Urinary bladder (tissue), 4 donors: ENCODE data around the gene RPTOR. TPM values are rescaled to one million over a fixed set of nuclear protein-coding genes. Genes with fewer than 3 reads are reported as not detected.
A peak's percentile ranks its signal among the peaks of the same experiment; 100 is the strongest.

ENCODE experiments used
- DNase-seq: peaks from one replicate; pipeline ENCODE4 v3.0.0-alpha.2; 2015; ENCODE audit errors: extremely low spot score
- H3K27ac ChIP-seq: one replicate; pipeline ENCODE4 v1.5.1; 2013; ENCODE audit warnings: low read depth, mild to moderate bottlenecking, moderate library complexity
- H3K36me3 ChIP-seq: one replicate; pipeline ENCODE4 v1.6.1; 2013; ENCODE audit warnings: mild to moderate bottlenecking, moderate library complexity; ENCODE audit not compliant: insufficient read depth
- H3K4me1 ChIP-seq: one replicate; pipeline ENCODE4 v1.6.1; 2013; ENCODE audit warnings: mild to moderate bottlenecking, moderate library complexity; ENCODE audit not compliant: insufficient read depth
- H3K4me3 ChIP-seq: one replicate; pipeline ENCODE4 v1.5.1; 2013; ENCODE audit warnings: low read depth, low read length
- WGBS: extraction: QIAGEN DNeasy Blood & Tissue Kit; methylation state at CpG from one replicate; pipeline ENCODE4 v1.1.7; 2013; 5-methylcytosine and 5-hydroxymethylcytosine counted together
- polyA plus RNA-seq: library from polyadenylated mRNA; stranded (reverse); fragments of 200-250 nt; gene quantifications from one replicate; pipeline ENCODE4 v1.2.3, GENCODE V29; 2013
- total RNA-seq: library from RNA; depleted of rRNA; stranded (reverse); fragments of >200 nt; gene quantifications from one replicate; pipeline ENCODE4 v1.2.3, GENCODE V29; 2014
- donor health status: healthy with polysubstance abuse.
- donor health status: healthy.

The RPTOR gene
- total and polyA plus RNA-seq, 2 donors = 23.5 to 54.1 TPM

- H3K36me3 ChIP-seq = no peaks in the 10 kb centered on the region
- DNase-seq = no peak
- H3K4me1 ChIP-seq = no peaks in the 10 kb centered on the region
- H3K27ac ChIP-seq = no peak overlapping the region
- H3K4me3 ChIP-seq = no peak overlapping the region
- WGBS = 62% methylated on average over 7 of the region's 7 CpGs
Measured at GRCh38 chr17:80980397-80981061, 435.9 kb downstream of the RPTOR start.

DNA sequence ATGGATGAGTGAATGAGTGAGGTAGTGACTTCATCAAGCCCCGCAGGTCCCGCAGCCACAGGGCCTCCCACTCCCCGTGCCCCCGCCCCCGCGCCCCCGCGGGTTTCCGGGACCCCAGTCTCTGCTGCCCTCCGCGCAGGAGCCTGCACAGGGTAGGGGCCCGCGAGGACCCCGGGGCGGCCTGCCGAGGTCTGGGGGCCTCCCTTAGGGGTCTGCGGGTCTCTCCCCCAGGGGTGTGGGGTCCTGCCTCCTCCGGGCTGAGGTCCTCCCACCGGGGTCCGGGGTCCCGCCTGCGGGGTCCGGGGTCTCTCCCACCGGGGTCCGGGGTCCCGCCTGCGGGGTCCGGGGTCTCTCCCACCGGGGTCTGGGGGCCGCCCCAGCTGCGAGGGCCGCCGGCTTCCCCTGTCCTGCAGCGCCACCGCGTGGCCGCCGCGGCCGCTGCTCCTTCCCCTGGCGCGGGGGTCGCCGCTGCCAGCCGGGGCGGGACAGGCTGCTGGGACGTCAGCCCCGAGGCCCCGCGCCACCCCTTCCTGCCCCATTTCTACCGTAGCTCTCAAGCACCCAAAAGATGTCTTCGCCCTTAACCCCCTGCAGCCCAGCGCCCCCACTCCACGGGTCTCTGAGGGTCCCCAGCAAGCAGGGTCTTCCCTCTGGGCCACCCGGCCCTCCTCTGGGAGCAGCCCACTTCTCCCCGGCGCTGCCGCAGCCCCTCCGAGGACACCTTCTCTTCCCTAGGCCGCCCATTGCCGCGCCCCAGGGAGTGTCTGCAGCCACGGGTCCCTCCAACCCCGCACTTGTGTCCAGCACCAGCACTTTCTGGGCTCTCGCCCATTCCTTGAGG, 436.6 kb downstream of the RPTOR start:
- no peak overlapping the region for H3K27ac ChIP-seq
- H3K36me3 ChIP-seq = no peaks in the 10 kb centered on the region
- 6% methylated on average over 65 of the region's 65 CpGs for WGBS
- no peaks in the 10 kb centered on the region for H3K4me1 ChIP-seq
- no peak overlapping the region for H3K4me3 ChIP-seq
- no peak for DNase-seq

- 68% methylated on average over 17 of the region's 17 CpGs for WGBS
Measured at GRCh38 chr17:80981929-80982425, 437.3 kb downstream of the RPTOR start.

GRCh38 chr17:80982426-80982974, 437.9 kb downstream of the RPTOR start:
- DNase-seq = no peak
- Histone ChIP-seq H3K4me3 (no peak overlapping the region), H3K36me3 (no peaks in the 10 kb centered on the region), H3K27ac (no peak overlapping the region), H3K4me1 (no peaks in the 10 kb centered on the region)
- 85% methylated on average over 17 of the region's 17 CpGs for WGBS

More at GRCh38 chr17:80981929-80982425, 437.3 kb downstream of the RPTOR start:
- H3K36me3 ChIP-seq = no peaks in the 10 kb centered on the region
- DNase-seq = no peak
- H3K27ac ChIP-seq = no peak overlapping the region
- H3K4me1 ChIP-seq = no peaks in the 10 kb centered on the region
- H3K4me3 ChIP-seq = no peak overlapping the region

DNA sequence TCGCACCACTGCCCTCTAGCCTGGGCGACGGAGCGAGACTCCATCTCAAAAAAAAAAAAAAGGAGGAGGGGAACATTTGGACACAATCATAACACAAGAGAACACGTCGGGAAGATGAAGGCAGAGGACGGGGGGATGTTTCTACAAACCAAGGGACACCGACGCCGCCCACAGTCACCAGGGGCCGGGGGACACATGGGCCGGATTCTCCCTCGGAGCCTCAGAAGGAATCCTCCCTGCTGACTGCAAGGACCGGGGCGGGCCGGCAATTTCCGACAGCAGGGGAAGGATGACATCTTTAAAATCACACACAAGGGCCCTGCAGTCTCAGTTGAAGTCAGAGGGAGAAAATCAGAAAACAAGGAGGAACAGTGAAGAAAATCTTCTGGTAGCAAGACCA, 438.9 kb downstream of the RPTOR start:
- no peak overlapping the region for H3K4me3 ChIP-seq
- 80% methylated on average over 17 of the region's 17 CpGs for WGBS
- H3K27ac ChIP-seq = no peak overlapping the region
- no peak for DNase-seq
- no peaks in the 10 kb centered on the region for H3K4me1 ChIP-seq
- H3K36me3 ChIP-seq = no peaks in the 10 kb centered on the region

DNA sequence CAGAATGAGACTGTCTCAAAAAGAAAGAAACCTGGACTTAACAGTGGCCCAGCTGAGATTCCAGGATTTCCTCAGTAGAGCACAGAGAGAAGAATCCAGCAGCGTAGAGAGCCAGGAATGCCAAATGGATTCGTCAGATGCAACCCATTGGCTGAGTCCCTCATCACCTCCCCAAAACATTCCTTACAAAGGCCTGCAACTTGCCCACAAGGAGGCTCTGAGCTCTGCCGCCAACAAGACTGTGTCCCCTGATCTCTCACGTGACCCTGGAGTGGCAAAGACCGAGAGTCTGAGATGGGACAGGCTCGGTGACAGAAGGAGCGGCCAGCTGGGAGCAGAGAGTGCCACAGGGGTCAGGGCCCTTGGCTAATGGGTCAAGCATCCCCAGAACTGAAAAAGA, 440.1 kb downstream of the RPTOR start:
- no peak overlapping the region for H3K27ac ChIP-seq
- H3K36me3 ChIP-seq = no peaks in the 10 kb centered on the region
- no peak for DNase-seq
- WGBS = 29% methylated on average over 7 of the region's 7 CpGs
- no peak overlapping the region for H3K4me3 ChIP-seq
- no peaks in the 10 kb centered on the region for H3K4me1 ChIP-seq

- DNase-seq = no peak
- Histone ChIP-seq H3K4me3 (no peak overlapping the region), H3K36me3 (no peaks in the 10 kb centered on the region), H3K27ac (no peak overlapping the region), H3K4me1 (no peaks in the 10 kb centered on the region)
- WGBS = 89% methylated on average over 7 of the region's 7 CpGs
Measured at GRCh38 chr17:80986046-80986445, 441.4 kb downstream of the RPTOR start.

DNA sequence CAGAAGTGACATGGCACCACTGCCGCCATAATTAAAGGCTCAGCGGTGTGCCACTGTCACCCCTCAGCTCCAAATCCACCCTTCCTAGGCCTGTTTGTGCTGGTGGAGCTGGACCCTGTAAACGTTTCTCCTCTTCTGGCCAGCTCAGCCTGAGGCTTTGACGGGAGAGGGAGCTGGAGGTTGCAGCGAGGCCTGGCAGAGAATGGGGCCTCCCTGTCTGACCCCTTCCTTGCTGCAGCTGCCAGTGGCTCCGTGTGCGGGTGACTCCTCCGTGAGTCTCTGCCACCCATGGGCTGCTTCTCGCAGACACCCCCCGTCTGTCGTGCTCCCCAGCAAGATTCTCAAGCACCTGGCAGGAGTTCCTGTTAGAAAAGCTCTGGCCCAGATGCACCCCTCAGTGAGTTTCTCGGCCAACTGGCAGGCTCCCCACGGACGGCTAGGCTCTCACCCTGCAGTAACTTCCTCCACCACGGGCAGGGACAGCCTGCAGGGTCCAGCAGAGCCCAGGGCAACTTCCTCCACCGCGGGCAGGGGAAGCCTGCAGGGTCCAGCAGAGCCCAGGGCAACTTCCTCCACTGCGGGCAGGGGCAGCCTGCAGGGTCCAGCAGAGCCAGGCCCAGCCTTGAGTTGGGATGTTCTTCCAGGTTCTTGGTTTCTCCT, 442.3 kb downstream of the RPTOR start:
- DNase-seq = no peak
- no peaks in the 10 kb centered on the region for H3K4me1 ChIP-seq
- 61% methylated on average over 18 of the region's 18 CpGs for WGBS
- H3K4me3 ChIP-seq = no peak overlapping the region
- no peaks in the 10 kb centered on the region for H3K36me3 ChIP-seq
- H3K27ac ChIP-seq = no peak overlapping the region

- WGBS = 73% methylated on average over 16 of the region's 16 CpGs
- no peak overlapping the region for H3K4me3 ChIP-seq
- no peak for DNase-seq
- H3K36me3 ChIP-seq = no peaks in the 10 kb centered on the region
- H3K27ac ChIP-seq = no peak overlapping the region
- H3K4me1 ChIP-seq = no peaks in the 10 kb centered on the region
Measured at GRCh38 chr17:80987941-80988461, 443.4 kb downstream of the RPTOR start.

DNA sequence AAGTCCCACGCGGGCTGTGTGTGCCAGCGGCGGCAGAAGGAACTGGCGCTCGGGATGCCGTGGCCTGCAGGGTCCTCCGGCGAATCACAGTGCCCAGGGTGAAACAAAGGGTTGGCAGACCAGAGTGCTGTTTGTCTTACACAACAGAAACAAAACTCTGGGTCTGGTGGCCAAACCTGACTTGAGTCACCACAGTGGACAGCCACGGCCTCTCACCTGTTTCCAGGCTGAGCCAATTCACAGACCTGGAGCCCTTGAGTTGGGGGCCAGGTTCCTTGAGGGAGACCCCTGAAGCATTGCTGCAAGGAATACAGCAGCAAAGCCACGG, 444.9 kb downstream of the RPTOR start:
- no peak overlapping the region for H3K4me3 ChIP-seq
- no peak overlapping the region for H3K27ac ChIP-seq
- H3K4me1 ChIP-seq = no peaks in the 10 kb centered on the region
- DNase-seq = no peak
- no peaks in the 10 kb centered on the region for H3K36me3 ChIP-seq
- 75% methylated on average over 11 of the region's 11 CpGs for WGBS

- Histone ChIP-seq H3K4me3 (peak overlapping the region; percentile 96), H3K4me1 (no peaks in the 10 kb centered on the region), H3K36me3 (peaks cover 3% of the 10 kb centered on the region), H3K27ac (no peak overlapping the region)
- WGBS = 41% methylated on average over 22 of the region's 22 CpGs
- DNase-seq = no peak
Measured at GRCh38 chr17:80990921-80991644, 446.4 kb downstream of the RPTOR start.

DNA sequence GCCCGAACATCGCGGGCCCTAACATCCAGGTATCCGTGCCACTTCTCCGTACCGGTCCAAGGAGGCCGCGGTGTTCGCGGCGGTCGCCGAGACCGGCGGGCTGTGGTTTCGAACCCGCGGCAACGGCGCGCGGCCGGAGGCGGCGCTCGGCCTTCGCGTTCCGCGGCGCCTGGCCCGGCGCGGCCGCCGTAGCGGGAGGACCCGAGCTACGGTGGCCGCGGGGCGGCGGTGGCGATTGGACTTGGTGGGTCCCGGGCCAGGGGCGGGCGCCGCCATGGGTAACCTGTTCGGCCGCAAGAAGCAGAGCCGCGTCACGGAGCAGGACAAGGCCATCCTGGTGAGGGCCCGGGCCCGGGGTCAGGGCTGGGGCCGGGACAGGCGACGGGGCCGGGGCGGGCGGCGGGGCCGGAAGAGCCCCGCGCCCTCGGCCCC, 447.0 kb downstream of the RPTOR start, which contains the start of gene CHMP6:
CHMP6 (plus strand) TSS at position 197 of the 432 bp plus-strand sequence; CDS start at position 275, 78 bp downstream.
- Histone ChIP-seq H3K36me3 (peaks cover 3% of the 10 kb centered on the region), H3K4me3 (peak within 1 kb of the TSS; percentile 96), H3K4me1 (no peaks in the 10 kb centered on the region), H3K27ac (no peak within 1 kb of the TSS)
- WGBS = under 1% methylated on average over 66 of the region's 66 CpGs
- DNase-seq = no peak
